Adipose tissue (tissue), 3 donors: ENCODE measurements around the gene RAPGEF1. TPM values are rescaled to one million over a fixed set of nuclear protein-coding genes. Genes with fewer than 3 reads are reported as not detected.
"Not testable (repeated sequence)": the region's sequence is repeated elsewhere in the genome, so short reads cannot be mapped to it uniquely, and the experiment has no call there.

ENCODE experiments used
- H3K27ac ChIP-seq: one replicate; pipeline ENCODE4 v1.5.1; 2013; ENCODE audit warnings: low read depth, low read length
- WGBS, 3 donors: extraction: QIAGEN DNeasy Blood & Tissue Kit; methylation state at CpG; one replicate each; pipeline ENCODE4 v1.1.7; 2013; 5-methylcytosine and 5-hydroxymethylcytosine counted together
- polyA plus RNA-seq, 3 donors: library from polyadenylated mRNA; stranded (reverse); fragments of 200-250 nt; gene quantifications; one replicate each; pipeline ENCODE4 v1.2.3, GENCODE V29; 2013
- donor health status: healthy with polysubstance abuse.
- donor health status: Bipolar disorder and iron deficiency.
- donor health status: healthy.

The RAPGEF1 gene
- polyA plus RNA-seq, 3 donors = 31.2 to 34.8 (median 32.8) TPM

- peak overlapping the region; percentile 24 for H3K27ac ChIP-seq
- 40 to 61% (median 60%) methylated on average over 10 of the region's 10 CpGs for WGBS, 3 donors
Observed at GRCh38 chr9:131714161-131714646, 25.7 kb downstream of the RAPGEF1 start.

- 61 to 93% (median 89%) methylated on average over 8 of the region's 8 CpGs for WGBS, 3 donors
- no peak overlapping the region for H3K27ac ChIP-seq
Observed at GRCh38 chr9:131713016-131713415, 26.9 kb downstream of the RAPGEF1 start.

DNA sequence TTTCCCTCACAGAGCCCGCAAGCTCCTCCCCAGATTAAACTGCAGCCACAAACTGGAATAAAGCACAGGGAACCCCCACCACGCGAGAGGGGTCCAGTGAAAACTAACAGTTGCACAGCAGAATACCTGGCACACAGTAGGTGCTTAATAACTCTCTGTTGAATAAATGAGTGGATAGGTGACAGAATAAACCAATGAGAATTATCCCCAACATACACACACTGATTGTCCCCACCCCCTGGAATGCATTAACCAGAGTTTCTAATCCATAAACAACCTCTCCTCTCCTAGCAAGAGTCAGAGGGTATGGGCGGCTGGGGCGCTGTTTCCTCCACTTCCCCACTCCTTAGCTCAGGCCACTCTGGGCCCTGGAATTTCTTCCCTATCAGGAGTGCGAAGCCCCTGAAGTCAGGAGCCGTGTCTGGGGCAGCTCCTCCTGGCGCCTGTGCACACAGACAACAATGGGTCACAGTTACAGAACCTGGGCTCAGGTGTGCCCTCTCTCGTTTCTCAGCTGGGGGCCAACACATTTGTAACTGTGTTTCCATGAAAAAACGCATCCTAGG, 27.6 kb downstream of the RAPGEF1 start:
- H3K27ac ChIP-seq = no peak overlapping the region
- 87 to 90% (median 88%) methylated on average over 10 of the region's 10 CpGs for WGBS, 3 donors

- 57 to 82% (median 65%) methylated on average over 10 of the region's 10 CpGs for WGBS, 3 donors
- no peak overlapping the region for H3K27ac ChIP-seq
Observed at GRCh38 chr9:131709771-131710431, 30.0 kb downstream of the RAPGEF1 start.

GRCh38 chr9:131709010-131709770, 30.7 kb downstream of the RAPGEF1 start:
- 75 to 91% (median 81%) methylated on average over 14 of the region's 14 CpGs for WGBS, 3 donors
- H3K27ac ChIP-seq = not testable (repeated sequence)

DNA sequence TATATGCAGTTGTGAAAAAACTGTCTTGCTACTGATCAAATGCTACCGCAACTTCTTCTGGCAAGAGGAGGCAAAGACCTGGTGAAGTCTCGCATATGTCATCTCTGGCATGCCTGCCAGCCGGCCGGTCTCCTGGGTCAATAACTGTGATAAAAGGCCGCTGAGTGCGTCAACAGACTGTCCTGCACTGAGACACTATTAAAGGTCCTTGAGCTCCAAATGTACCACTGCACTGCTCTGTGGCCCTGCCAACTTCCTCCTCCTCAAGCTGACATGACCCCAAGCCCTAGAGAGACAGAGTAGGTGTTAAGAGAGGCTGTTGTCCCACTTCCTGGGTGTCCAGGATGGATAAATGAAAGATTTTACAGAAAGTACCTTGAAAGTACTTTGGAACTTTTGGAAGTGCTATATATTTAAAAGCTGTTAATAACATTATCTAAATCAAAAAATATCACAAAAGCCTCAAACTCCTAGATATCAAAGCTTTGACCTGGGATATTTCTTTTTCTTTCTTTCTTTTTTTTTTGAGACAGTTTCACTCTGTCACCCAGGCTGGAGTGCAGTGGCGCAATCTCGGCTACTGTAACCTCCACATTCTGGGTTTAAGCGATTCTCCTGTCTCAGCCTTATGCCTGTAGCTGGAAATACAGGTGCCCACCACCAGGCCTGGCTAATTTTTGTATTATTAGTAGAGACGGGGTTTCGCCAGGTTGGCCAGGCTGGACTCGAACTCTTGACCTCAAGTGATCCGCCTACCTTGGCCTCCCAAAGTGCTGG, 31.5 kb downstream of the RAPGEF1 start:
- WGBS, 3 donors = 56 to 66% (median 61%) methylated on average over 13 of the region's 13 CpGs
- no peak overlapping the region for H3K27ac ChIP-seq

- H3K27ac ChIP-seq = no peak overlapping the region
Observed at GRCh38 chr9:131707733-131708157, 32.1 kb downstream of the RAPGEF1 start.

DNA sequence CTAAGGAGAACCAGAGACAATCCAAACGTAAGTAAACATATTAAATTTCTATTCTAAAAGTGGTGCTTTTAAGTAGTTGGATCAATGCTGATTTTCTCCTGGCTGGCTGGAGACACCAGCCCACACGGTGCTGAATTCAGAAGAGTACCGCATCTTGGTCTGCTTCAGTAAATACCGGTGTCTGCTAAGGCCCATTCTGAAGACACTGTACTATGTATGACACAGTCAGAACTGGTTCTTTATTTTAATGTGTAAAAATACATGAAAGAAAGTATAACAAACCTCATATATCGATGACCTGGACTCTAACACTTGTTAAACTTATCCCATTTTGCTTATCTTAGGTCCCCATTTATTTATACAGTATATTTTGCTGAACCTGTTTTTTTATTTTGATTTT, 32.8 kb downstream of the RAPGEF1 start:
- H3K27ac ChIP-seq = no peak overlapping the region
- WGBS, 3 donors = 67 to 84% (median 81%) methylated on average over 5 of the region's 5 CpGs

More at GRCh38 chr9:131707733-131708157, 32.1 kb downstream of the RAPGEF1 start:
- 19 to 55% (median 20%) methylated on average over 4 of the region's 4 CpGs for WGBS, 3 donors

GRCh38 chr9:131706608-131706970, 33.3 kb downstream of the RAPGEF1 start:
- no peak overlapping the region for H3K27ac ChIP-seq
- 37 to 87% (median 81%) methylated on average over 6 of the region's 6 CpGs for WGBS, 3 donors

- 67 to 85% (median 72%) methylated on average over 4 of the region's 4 CpGs for WGBS, 3 donors
- no peak overlapping the region for H3K27ac ChIP-seq
Observed at GRCh38 chr9:131704988-131705387, 34.9 kb downstream of the RAPGEF1 start.

DNA sequence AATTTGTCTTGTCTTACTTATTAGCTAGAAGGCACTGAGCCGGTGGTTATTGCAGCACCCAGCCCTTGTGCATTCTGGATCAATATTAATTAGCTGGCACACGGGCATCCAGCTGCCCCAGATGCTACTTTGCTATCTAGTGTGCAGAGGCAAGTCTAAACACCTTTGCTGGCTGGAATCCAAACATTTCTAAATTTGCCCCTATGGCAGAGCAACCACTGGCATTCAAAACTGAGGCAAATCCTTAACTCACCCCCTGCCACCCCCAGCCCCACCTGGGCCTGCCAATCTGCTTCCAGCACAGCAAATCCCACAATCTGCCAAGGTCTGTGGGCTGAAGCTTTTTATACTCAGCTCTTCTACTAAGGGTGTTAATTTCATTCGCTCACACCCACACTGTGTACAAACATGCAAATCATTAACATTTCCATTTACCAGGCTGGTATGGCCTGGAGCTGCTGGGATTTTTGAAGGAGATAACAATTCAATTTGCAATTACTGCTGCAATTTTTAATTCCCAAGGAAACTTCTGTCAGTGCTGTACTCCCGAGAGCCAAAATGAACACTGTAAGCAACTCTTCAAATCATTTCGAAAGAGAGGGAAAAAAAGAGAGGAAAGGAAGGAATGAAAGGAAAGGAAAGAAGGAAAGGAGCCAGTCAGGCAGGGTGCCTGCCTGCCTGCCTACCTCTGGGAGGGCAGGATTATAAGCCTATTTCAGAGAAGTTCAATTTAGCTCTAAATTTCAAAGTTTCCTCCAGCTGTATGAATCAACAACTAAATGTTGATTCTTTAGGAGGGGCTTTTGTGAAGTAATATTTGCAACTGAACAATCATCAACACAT, 35.5 kb downstream of the RAPGEF1 start:
- WGBS, 3 donors = 16 to 65% (median 61%) methylated on average over 5 of the region's 5 CpGs
- no peak overlapping the region for H3K27ac ChIP-seq

GRCh38 chr9:131703697-131704096, 36.2 kb downstream of the RAPGEF1 start:
- WGBS, 3 donors = 67 to 93% (median 77%) methylated on average over 4 of the region's 4 CpGs
- no peak overlapping the region for H3K27ac ChIP-seq

- 95 to 97% (median 96%) methylated on average over 8 of the region's 8 CpGs for WGBS, 3 donors
- no peak overlapping the region for H3K27ac ChIP-seq
Observed at GRCh38 chr9:131702911-131703310, 37.0 kb downstream of the RAPGEF1 start.

- H3K27ac ChIP-seq = no peak overlapping the region
- 91 to 94% (median 92%) methylated on average over 6 of the region's 6 CpGs for WGBS, 3 donors
Observed at GRCh38 chr9:131701789-131702337, 38.0 kb downstream of the RAPGEF1 start.

DNA sequence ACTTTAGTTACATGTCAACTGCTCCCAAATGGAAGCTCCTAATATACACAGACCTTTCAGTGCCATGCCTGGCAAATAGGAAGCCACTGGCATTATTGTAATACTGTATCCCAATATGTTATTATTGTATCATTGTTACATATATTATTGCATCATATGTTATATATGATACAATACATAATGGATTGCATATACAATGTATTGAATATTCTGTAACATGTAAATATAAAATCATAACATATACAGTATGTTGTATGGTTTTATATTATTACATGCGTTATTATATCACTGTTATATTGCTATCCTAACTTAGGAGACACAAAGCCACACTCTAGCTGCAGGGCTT, 38.5 kb downstream of the RAPGEF1 start:
- WGBS, 3 donors = 85 to 100% (median 94%) methylated on average over 1 of the region's 1 CpG
- H3K27ac ChIP-seq = no peak overlapping the region

GRCh38 chr9:131700765-131701435, 39.0 kb downstream of the RAPGEF1 start:
- H3K27ac ChIP-seq = no peak overlapping the region
- WGBS, 3 donors = 60 to 85% (median 68%) methylated on average over 11 of the region's 11 CpGs

DNA sequence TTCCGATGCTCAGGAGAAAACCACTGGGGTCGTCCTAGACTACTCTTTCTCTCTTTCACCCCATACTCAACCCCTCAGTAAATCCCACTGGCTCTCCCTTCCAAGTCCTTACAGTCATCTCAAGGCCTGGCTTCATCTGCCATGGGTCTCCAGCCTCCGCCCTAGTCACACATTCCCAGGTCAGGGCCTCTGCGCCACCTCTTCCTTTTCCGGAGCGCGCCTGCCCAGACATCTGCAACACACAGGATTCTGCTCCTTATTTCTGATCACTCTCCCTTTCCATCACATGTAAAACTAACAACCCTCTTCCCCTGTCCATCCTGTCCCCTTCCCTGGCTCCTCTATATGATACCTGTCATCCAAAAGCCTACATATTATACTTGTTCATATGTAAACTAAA, 39.8 kb downstream of the RAPGEF1 start:
- WGBS, 3 donors = 86 to 93% (median 91%) methylated on average over 7 of the region's 7 CpGs
- H3K27ac ChIP-seq = no peak overlapping the region
